Activated CD8-positive, alpha-beta memory T cell treated with anti-CD3 and anti-CD28 coated beads, Interleukin-2, amount 50 U/mL, for 48 hours (primary cell): ENCODE data around the gene HSD11B2.
A peak's percentile ranks its signal among the peaks of the same experiment; 100 is the strongest.

Source experiments
- DNase-seq: peaks from one replicate; pipeline ENCODE4 v3.0.0-alpha.2; 2020

HSD11B2 gene

GRCh38 chr16:67415872-67416793 lies 14.8 kb upstream of the HSD11B2 start, which contains the start of gene ZDHHC1:
Gene ZDHHC1, minus strand, starts transcription at chr16:67416477. Its CDS starts 8,702 bp downstream, at chr16:67407775.
- DNase-seq: peak; percentile 86

- DNase-seq: no peak
Observed at GRCh38 chr16:67417333-67418061, 13.4 kb upstream of the HSD11B2 start.

DNA sequence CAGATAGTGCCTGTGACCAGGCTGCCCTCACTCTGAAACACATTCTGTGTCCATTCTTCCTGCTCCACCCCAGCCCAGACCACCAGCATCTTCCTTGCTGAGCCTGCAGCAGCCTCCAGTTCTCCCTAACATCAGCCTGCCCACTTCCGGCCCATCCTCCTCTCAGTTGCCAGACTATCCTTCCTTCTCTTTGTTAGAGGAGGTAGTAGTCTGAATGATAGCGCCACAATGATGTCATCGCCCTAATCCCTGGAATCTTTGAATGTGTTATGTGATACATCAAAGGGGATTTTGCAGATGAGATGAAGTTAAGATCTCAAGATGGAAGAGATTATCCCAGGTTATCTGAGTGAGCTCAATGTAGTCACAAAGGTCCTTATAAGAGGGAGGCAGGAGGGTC lies 11.4 kb upstream of the HSD11B2 start:
- no peak for DNase-seq

- no peak for DNase-seq
Observed at GRCh38 chr16:67419931-67420330, 11.0 kb upstream of the HSD11B2 start.

DNA sequence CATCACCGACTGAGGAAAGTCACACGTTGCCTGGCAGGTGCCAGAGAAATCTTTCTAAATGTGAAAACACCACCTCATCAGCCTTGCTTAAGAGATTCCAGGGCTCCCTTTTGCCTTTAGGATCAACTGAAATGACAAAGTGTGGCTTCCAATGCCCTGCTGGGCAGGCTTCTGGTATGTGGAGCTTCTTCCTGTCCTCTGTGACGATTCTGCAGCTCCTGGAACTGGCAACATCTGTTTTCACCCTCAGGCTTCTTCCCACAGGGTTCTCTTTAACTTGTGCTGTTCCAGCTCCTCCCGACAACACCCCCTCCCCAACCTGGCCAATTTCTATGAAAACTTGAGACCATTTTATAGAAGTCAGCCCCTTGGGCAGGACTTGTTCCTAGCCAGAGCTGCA lies 9.9 kb upstream of the HSD11B2 start:
- no peak for DNase-seq

DNA sequence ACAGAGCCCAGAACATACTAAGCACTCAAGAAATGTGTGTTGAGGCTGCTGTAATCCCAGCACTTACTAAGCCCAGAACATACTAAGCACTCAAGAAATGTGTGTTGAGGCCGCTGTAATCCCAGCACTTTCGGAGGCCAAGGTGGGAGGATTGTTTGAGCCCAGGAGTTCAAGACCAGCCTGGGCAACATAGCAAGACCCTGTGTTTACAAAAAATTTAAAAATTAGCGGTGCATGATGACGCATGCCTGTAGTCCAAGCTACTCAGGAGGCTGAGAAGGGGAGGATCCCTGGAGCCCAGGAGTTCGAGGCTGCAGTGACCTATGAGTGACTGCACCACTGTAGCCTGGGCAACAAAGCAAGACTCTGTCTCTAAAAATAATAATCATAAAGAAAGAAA lies 7.9 kb upstream of the HSD11B2 start:
- DNase-seq: no peak

GRCh38 chr16:67423611-67424260 lies 7.2 kb upstream of the HSD11B2 start:
- DNase-seq: no peak

DNA sequence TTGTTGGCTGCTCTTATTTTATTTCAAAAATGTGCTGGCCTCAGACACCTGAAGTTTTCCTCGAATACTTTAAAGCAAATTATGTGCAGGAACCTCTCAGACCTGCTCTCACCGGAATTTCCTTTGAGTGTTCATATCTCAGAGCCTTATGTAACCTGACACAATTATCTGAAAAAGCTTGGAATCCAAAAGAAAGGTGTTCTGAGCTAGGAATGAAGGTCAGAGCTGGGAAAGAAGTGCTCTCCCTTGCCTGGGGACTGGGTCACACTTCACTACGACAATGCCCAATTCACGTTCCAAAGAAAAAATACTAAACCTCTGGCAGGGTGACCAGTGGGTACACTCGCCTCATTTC lies 6.7 kb upstream of the HSD11B2 start:
- DNase-seq: no peak

DNA sequence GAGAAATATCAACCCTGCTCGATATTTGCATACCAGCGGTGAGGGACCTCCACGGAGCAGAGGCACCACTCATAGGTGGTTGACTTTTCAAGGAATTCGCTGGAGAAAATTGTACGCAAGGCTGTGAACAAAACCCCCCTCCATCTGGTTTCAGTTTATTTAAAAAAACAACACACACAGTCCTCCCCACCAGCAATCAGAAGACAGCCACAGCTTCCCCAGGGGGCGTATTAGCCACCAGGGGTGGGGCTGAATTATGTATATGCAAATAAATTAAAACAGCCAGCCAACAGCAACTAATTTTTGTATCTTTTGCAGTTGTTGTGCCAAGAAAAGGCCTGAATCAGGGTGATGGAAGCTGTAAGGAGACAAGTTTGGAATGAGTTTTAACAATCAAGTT lies 5.9 kb upstream of the HSD11B2 start:
- DNase-seq: no peak

DNA sequence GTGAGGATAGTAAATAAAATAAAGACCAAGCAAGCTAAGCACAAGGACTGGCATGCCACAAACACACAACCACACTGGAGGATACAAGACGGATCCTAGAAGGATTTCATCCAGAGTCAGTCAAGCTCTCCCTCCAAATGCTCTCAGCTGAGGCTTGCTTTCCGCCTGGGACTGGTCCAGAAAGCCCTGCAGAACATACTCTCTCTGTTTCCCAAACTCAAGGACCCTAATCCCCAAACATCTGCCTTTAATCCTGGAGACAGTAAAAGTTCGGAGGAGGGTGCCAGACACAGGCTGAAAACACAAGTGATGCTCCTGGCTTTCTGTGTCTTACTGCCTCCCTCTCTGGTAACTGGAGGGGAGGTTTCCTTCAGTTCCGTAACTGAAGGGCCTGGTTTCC lies 5.3 kb upstream of the HSD11B2 start:
- no peak for DNase-seq

DNA sequence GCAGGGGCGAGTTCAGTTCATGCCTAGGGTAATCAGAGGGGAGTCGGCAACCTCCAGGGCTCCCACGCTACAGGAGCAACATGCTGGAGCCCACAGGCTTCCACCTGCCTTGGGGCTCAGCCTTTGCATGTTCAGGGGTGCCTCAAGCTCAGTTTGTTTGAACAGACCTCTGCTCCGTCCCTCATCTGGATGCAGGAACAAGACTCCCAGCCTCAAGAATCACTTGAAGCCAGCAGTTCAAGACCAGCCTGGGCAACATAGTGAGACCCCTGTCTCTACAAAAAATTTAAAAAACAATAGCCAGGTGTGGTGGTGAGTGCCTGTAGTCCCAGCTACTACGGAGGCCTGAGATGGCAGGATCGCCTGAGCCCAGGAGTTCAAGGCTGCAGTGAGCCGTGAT lies 4.9 kb upstream of the HSD11B2 start:
- no peak for DNase-seq

DNA sequence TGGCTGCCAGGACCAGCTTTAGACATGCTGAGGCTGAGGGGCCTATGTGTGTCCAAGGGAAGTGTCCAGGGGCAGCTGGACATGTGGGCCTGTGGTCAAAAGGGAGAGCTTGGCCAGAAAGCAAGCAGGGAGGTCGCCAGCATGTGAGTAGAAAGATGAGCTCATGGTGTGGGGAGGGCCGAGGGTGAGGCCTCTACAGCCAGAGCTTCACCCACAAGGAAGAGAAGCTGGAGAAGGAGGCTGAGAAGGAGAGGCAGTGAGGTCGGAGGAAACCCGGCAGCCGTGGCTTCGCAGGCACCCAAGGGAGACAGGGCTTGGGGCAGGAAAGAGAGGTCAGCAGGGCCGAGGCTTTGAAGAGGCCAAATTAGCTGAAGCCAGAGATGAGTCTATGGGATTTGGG lies 4.0 kb upstream of the HSD11B2 start:
- DNase-seq: no peak

DNA sequence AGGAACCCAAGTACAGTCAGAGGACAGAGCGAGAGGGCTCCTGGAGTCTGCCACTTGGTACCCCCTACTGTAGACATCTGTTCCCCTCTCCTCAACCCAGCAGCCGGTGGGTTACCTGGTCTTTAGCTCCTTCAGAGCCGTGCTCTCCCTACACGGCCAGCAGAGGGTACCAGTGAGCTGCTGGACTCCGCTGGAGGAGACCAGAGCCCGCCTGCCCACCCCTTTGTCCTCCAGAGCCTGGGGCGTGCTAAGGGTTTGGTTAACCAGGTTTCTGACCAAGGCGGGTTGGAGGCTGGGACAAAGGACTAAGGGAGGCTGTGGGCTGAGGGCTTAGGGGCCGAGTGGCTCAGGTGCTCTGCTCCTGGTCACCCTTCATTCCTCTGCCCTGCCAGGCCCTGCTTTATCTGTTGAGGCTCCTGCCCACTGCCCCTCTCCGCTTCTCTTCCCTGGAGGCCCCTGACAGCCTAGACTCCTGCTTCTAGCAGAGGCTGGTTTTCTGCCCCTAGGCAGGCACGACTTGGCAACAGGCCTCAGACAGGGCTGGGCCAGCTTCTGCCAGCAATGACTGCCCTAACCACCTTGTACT lies 2.7 kb upstream of the HSD11B2 start:
- peak; percentile 84 for DNase-seq

DNA sequence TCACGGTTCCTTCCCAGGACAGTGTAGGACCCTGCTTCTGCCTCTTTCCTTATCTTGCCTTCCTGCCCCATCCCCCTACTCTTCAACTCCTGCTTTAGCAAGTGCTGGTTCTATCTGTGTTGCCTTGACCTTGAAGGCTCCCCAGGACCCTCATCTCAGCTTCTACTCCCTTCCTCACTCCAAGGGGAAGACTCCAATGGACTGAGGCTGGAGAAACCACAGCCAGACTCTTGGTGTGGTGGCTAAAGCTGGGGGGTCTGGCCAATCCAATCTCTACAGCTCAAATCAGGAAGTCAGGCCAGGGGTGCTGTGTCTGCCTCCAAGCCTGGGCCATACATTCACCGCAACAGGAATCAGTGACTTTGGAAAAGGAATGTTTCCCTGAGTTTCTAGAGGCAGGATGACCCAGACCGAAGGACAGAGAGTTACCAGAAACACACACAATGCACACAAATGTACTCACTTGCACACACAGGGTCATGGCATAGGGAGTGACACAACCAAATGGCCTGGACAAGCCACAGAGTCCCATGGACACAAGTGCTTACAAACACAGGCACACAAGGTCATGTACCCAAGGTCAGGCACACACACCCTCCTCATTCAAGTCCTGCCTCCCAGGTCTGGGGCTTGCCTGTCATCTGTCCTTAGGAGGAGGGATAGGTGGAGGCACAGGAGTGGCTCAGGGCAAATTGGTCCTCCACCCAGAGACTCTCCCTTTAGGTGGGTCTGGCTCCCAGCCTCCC lies 1.7 kb upstream of the HSD11B2 start:
- DNase-seq: no peak

- DNase-seq: no peak
Observed at GRCh38 chr16:67429799-67430503, 970 bp upstream of the HSD11B2 start.

DNA sequence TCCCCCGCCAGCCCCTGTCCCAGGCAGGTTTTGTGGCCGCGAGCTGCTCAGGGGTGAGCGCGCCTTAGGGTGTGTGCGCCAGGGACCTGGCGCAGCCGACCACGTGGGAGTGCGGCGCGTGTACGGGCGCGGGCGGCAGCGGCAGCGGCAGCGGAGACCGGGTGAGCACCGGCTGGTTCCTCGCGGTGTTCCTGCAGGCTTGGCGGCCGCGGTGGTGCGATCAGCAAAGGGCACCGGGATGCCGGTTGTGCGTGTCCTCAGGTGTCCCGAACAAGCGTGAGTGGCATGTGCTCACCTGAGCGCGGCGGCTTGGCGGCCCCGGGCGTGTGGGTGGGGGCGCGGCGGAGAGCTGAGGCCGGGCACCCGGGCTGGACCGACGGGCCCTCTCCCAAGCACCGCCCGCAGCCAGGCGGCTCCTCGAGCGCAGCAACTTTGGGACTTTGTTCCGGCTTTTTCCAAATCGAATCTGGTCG lies 381 bp upstream of the HSD11B2 start:
- peak; percentile 74 for DNase-seq

- DNase-seq: no peak
Observed at GRCh38 chr16:67431775-67432505, 1.0 kb downstream of the HSD11B2 start.

GRCh38 chr16:67432506-67432890 lies 1.6 kb downstream of the HSD11B2 start:
- no peak for DNase-seq

DNA sequence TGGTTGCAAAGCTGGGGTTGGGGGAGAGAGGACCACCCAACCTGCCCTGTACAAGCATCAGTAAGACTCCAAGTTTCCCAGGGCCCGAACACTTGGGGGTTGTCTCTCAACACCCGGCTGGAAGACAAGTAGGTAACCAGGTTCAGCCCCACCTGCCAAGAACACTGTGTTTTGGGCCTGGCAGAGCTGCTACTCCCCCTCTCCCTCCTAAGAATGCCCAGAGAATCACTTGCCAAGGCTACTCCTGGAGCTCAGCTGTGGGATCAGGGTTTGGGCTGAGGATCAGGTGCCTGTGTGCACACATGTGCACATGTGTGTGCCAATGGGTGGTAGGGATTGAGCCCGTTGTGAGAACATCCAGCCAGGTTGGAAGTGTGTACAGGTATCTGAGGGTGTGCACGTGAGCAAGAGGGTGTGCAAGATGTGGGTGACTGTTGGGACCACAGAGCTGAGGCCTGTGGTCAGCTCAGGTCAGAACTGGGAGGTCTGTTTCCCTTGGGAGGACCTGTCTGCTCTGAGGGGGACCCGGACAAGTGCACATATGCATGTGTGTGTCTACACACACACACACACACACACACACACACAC lies 2.3 kb downstream of the HSD11B2 start:
- no peak for DNase-seq

DNA sequence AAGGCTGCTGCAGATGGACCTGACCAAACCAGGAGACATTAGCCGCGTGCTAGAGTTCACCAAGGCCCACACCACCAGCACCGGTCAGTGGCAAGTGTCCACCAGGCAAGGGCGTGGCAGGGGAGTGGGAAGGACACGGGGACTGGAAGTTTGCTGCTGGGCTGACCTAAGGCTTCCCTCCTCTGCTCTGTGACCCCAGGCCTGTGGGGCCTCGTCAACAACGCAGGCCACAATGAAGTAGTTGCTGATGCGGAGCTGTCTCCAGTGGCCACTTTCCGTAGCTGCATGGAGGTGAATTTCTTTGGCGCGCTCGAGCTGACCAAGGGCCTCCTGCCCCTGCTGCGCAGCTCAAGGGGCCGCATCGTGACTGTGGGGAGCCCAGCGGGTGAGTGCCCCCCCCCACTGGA lies 4.8 kb downstream of the HSD11B2 start:
- DNase-seq: no peak
